GM21619 (cell line): ENCODE measurements around the gene GTF2H2.
"Not testable (repeated sequence)": the region's sequence is repeated elsewhere in the genome, so short reads cannot be mapped to it uniquely, and the experiment has no call there.

Experiments
- ATAC-seq: cut with Tn5 transposase; IDR thresholded peaks from one replicate; pipeline ENCODE4 v1.9.1; 2021; ENCODE audit not compliant: unreplicated experiment

Gene GTF2H2

GRCh38 chr5:71014176-71014575, 53.3 kb downstream of the GTF2H2 start:
- ATAC-seq, result no peak

GRCh38 chr5:71013575-71013974, 53.9 kb downstream of the GTF2H2 start:
- ATAC-seq, result no peak

- ATAC-seq, result no peak
Measured at GRCh38 chr5:71011194-71011792, 56.2 kb downstream of the GTF2H2 start.

GRCh38 chr5:71006983-71007382, 60.5 kb downstream of the GTF2H2 start:
- ATAC-seq, result not testable (repeated sequence)
